Smooth muscle cell (in vitro differentiated cells): ENCODE results near the gene ATAT1. TPM values are rescaled to one million over a fixed set of nuclear protein-coding genes. Genes with fewer than 3 reads are reported as not detected.
"Not testable (repeated sequence)": the region's sequence is repeated elsewhere in the genome, so short reads cannot be mapped to it uniquely, and the experiment has no call there.

Experiments used
- DNase-seq: peaks from one replicate; lab custom pipeline; 2025; ENCODE audit not compliant: unreplicated experiment; lab: John Stamatoyannopoulos, UW
- H2AFZ ChIP-seq: fragments of 200-600 bp; sonication (generic); 2 replicates; pipeline ENCODE4 v1.6.0; 2016; ENCODE audit warnings: antibody characterized with exemption, low read depth, mild to moderate bottlenecking
- H3F3A ChIP-seq: fragments of 200-600 bp; sonication (generic); 2 replicates; pipeline ENCODE4 v1.6.0; 2017; ENCODE audit warnings: antibody characterized with exemption, low read depth
- H3K27ac ChIP-seq: fragments of 200-600 bp; sonication (generic); 2 replicates; pipeline ENCODE4 v1.5.1; 2016; ENCODE audit warnings: low read depth, mild to moderate bottlenecking
- H3K27me3 ChIP-seq: fragments of 200-600 bp; sonication (generic); 2 replicates; pipeline ENCODE4 v1.6.1; 2016; ENCODE audit warnings: low read depth, mild to moderate bottlenecking
- H3K36me3 ChIP-seq: fragments of 200-600 bp; sonication (generic); 2 replicates; pipeline ENCODE4 v1.5.1; 2016; ENCODE audit warnings: low read depth
- H3K4me1 ChIP-seq: fragments of 200-600 bp; sonication (generic); 2 replicates; pipeline ENCODE4 v1.5.1; 2016; ENCODE audit warnings: low read depth
- H3K4me2 ChIP-seq: fragments of 200-600 bp; sonication (generic); 2 replicates; pipeline ENCODE4 v1.6.0; 2016; ENCODE audit warnings: mild to moderate bottlenecking
- H3K4me3 ChIP-seq: fragments of 200-600 bp; sonication (generic); 2 replicates; pipeline ENCODE4 v1.5.1; 2016; ENCODE audit warnings: mild to moderate bottlenecking
- H3K79me2 ChIP-seq: fragments of 200-600 bp; sonication (generic); 2 replicates; pipeline ENCODE4 v1.6.0; 2016; ENCODE audit warnings: low read depth, mild to moderate bottlenecking
- H3K9ac ChIP-seq: fragments of 200-600 bp; sonication (generic); 2 replicates; pipeline ENCODE4 v1.6.0; 2016; ENCODE audit warnings: low read depth
- H3K9me3 ChIP-seq: fragments of 200-600 bp; sonication (generic); replicated peaks from 2 replicates; pipeline ENCODE4 v1.5.1; 2016; ENCODE audit warnings: low read depth
- H4K20me1 ChIP-seq: fragments of 200-600 bp; sonication (generic); 2 replicates; pipeline ENCODE4 v1.6.0; 2016; ENCODE audit warnings: low read depth
- CTCF ChIP-seq: fragments of 200-600 bp; sonication (generic); IDR thresholded peaks from 2 replicates; pipeline ENCODE4 v1.5.1; 2017; ENCODE audit warnings: borderline replicate concordance, mild to moderate bottlenecking, antibody characterized with exemption; ENCODE audit not compliant: insufficient read depth, poor library complexity, severe bottlenecking
- WGBS: methylation state at CpG from one replicate; pipeline ENCODE4 v1.1.7; 2016; ENCODE audit warnings: low lambda C conversion rate; 5-methylcytosine and 5-hydroxymethylcytosine counted together
- polyA plus RNA-seq: library from polyadenylated mRNA; unstranded; fragments of >200 nt; fragmentation: Nextera tagmentation; extraction: Ambion mirVana; gene quantifications from 2 replicates; pipeline ENCODE4 v1.2.1, GENCODE V29; 2016
- total RNA-seq: library from RNA; depleted of rRNA; stranded (reverse); fragments of >200 nt; gene quantifications from 2 replicates; pipeline ENCODE4 v1.2.3, GENCODE V29; 2014

The ATAT1 gene
- total and polyA plus RNA-seq, 2 experiments from 2014 or later: 8.5 to 16.5 TPM

DNA sequence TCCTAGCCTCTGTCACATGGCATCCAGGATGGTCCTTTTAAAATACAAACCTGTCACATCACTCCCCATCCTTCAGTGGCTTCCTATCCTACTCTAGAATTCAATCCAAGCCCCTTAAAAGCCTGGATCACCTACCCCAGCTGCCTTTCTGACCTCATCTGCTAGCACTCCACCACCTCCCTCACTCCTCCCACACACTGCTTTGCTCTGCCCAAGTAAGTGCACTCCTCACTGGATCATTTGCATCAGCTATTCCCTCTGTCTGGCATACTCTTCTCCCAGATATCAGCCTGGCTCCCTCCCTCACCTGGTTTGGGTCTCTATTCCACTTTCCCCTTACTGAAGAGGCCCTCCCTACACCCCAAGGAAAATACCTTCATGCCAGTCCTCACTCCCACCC lies 30.8 kb downstream of the ATAT1 start:
- Histone ChIP-seq H3K4me3 (no peak overlapping the region), H4K20me1 (no peaks in the 10 kb centered on the region), H3K9ac (no peak overlapping the region), H3K27ac (no peak overlapping the region), H3K9me3 (no peaks in the 10 kb centered on the region), H3F3A (no peaks in the 10 kb centered on the region), H3K79me2 (no peaks in the 10 kb centered on the region), H3K27me3 (no peaks in the 10 kb centered on the region), H3K4me1 (no peaks in the 10 kb centered on the region), H3K4me2 (no peak overlapping the region), H2AFZ (no peak overlapping the region), H3K36me3 (peaks cover 3% of the 10 kb centered on the region)
- DNase-seq: no peak
- no peak for TF ChIP-seq CTCF

- not testable (repeated sequence) for H3K79me2 ChIP-seq, H2AFZ ChIP-seq, H3K4me2 ChIP-seq, H3K4me1 ChIP-seq, H3F3A ChIP-seq, H3K9ac ChIP-seq, H3K4me3 ChIP-seq, DNase-seq, H4K20me1 ChIP-seq, H3K27me3 ChIP-seq, H3K9me3 ChIP-seq, H3K27ac ChIP-seq, H3K36me3 ChIP-seq
- WGBS: 94% methylated on average over 5 of the region's 5 CpGs
These were observed 31.2 kb downstream of the ATAT1 start for GRCh38 chr6:30657922-30658321.

GRCh38 chr6:30664994-30665767 lies 38.5 kb downstream of the ATAT1 start:
- H3K9me3 ChIP-seq: no peaks in the 10 kb centered on the region
- H3K36me3 ChIP-seq: peaks cover 3% of the 10 kb centered on the region
- WGBS: 97% methylated on average over 34 of the region's 34 CpGs
- no peak overlapping the region for H3K4me3 ChIP-seq
- no peaks in the 10 kb centered on the region for H4K20me1 ChIP-seq
- no peak overlapping the region for H3K27ac ChIP-seq
- no peak overlapping the region for H3K9ac ChIP-seq
- no peak overlapping the region for H3K4me2 ChIP-seq
- H3F3A ChIP-seq: no peaks in the 10 kb centered on the region
- no peaks in the 10 kb centered on the region for H3K27me3 ChIP-seq
- no peak for DNase-seq
- no peaks in the 10 kb centered on the region for H3K4me1 ChIP-seq
- no peak overlapping the region for H2AFZ ChIP-seq
- no peaks in the 10 kb centered on the region for H3K79me2 ChIP-seq
- TF ChIP-seq CTCF: no peak

DNA sequence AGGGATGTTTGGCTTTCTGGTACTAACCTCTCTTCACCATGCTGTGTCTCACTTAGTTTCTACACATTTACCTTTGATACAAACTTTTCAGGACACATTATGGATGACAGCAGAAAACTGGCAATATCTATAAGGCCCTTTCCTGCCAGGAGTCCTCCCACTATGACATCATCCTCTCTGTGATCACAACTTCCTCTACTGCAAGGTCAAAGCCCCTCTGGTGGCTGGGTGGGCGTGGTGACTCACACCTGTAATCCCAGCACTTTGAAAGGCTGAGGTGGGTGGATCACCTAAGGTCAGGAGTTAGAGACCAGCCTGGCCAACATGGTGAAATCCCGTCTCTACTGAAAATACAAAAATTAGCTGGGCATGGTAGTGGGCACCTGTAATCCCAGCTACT lies 39.6 kb downstream of the ATAT1 start:
- WGBS: 73% methylated on average over 2 of the region's 2 CpGs
- H3K79me2 ChIP-seq, H2AFZ ChIP-seq, H3K9me3 ChIP-seq, H3K36me3 ChIP-seq, DNase-seq, H4K20me1 ChIP-seq, H3K4me2 ChIP-seq, H3K9ac ChIP-seq, H3F3A ChIP-seq, H3K27me3 ChIP-seq, H3K4me3 ChIP-seq, H3K4me1 ChIP-seq, H3K27ac ChIP-seq: not testable (repeated sequence)
